ENCODE data around the gene GNPTG. TPM values are rescaled to one million over a fixed set of nuclear protein-coding genes. Genes with fewer than 3 reads are reported as not detected.

GNPTG gene
- polyA plus RNA-seq, 1 of the 3 experiments (the other 2 are of a cell fraction), result 113 TPM

GRCh38 chr16:1354815-1355540 is 3.2 kb downstream of the GNPTG start:
- Histone ChIP-seq H2AFZ (ENCODE audit: low read depth) (no peak overlapping the region), H3F3A (replicated peaks; ENCODE audit: insufficient read depth) (peaks cover 5% of the 10 kb centered on the region), H3K27me3 (ENCODE audit: insufficient read depth) (no peaks in the 10 kb centered on the region), H3K9ac (no peak overlapping the region), H3K4me2 (no peak overlapping the region), H3K36me3 (replicated peaks in 1 of 2; ENCODE audit: control insufficient read depth in 1 of 2, insufficient read depth in 2 of 2, low read length in 1 of 2) (peaks cover 0 to 4% of the 10 kb centered on the region in 2 experiments), H3K9me3 (no peaks in the 10 kb centered on the region), H3K9me2 (no peaks in the 10 kb centered on the region), H3K27ac (ENCODE audit: low read depth in 2 of 2, low read length in 1 of 2) (no peak overlapping the region), H4K20me1 (ENCODE audit: insufficient read depth) (peaks cover 31% of the 10 kb centered on the region; the same call in 1 of the 2 replicates), H3K4me1 (ENCODE audit: control insufficient read depth in 1 of 2, insufficient read depth in 2 of 2, low read depth in 1 of 2, low read length in 1 of 2) (peaks cover 0 to 15% of the 10 kb centered on the region in 2 experiments; a peak in 2 of 4 replicates), H3K79me2 (ENCODE audit: insufficient read depth) (peaks cover 83% of the 10 kb centered on the region), H3K4me3 (ENCODE audit: low read depth in 2 of 2, low read length in 1 of 2) (no peak overlapping the region)
- 87% methylated on average over 38 of the region's 49 CpGs for WGBS (ENCODE audit: low lambda C conversion rate)
- no peak for TF ChIP-seq FOXM1 (IDR thresholded peaks at IDR 0.05; ENCODE audit: low read depth)
- TF ChIP-seq EZH2phosphoT487 (IDR thresholded peaks at IDR 0.05; ENCODE audit: borderline replicate concordance, low read depth), result no peak
- DNase-seq, result no peak
- CTCF ChIA-PET, result interaction anchor here (0.7 to 1.2 kb wide), 2 partner anchors 9 to 54 kb away, joined by 3 read pairs; no protein-coding TSS in a partner anchor
- POLR2A ChIA-PET, result no interaction called here

GRCh38 chr16:1355591-1355990 is 3.9 kb downstream of the GNPTG start:
- DNase-seq, result no peak
- Histone ChIP-seq H4K20me1 (ENCODE audit: insufficient read depth) (peaks cover 32% of the 10 kb centered on the region; the same call in 1 of the 2 replicates), H3K9me3 (no peaks in the 10 kb centered on the region), H3K27me3 (ENCODE audit: insufficient read depth) (no peaks in the 10 kb centered on the region), H3K9me2 (no peaks in the 10 kb centered on the region), H3K4me2 (no peak overlapping the region), H3K79me2 (ENCODE audit: insufficient read depth) (peaks cover 83% of the 10 kb centered on the region), H3K36me3 (replicated peaks in 1 of 2; ENCODE audit: control insufficient read depth in 1 of 2, insufficient read depth in 2 of 2, low read length in 1 of 2) (peaks cover 0 to 4% of the 10 kb centered on the region in 2 experiments), H2AFZ (ENCODE audit: low read depth) (no peak overlapping the region), H3K4me3 (ENCODE audit: low read depth in 2 of 2, low read length in 1 of 2) (no peak overlapping the region), H3K4me1 (ENCODE audit: control insufficient read depth in 1 of 2, insufficient read depth in 2 of 2, low read depth in 1 of 2, low read length in 1 of 2) (peaks cover 0 to 10% of the 10 kb centered on the region in 2 experiments; a peak in 2 of 4 replicates), H3K27ac (ENCODE audit: low read depth in 2 of 2, low read length in 1 of 2) (no peak overlapping the region), H3F3A (replicated peaks; ENCODE audit: insufficient read depth) (peaks cover 5% of the 10 kb centered on the region), H3K9ac (no peak overlapping the region)
- ChIA-PET POLR2A (no interaction called here), CTCF (interaction anchor here (0.7 to 1.2 kb wide), 2 partner anchors 8 to 55 kb away, joined by 3 read pairs; no protein-coding TSS in a partner anchor)
- 86% methylated on average over 13 of the region's 15 CpGs for WGBS (ENCODE audit: low lambda C conversion rate)
- no peak for TF ChIP-seq MEF2A (IDR thresholded peaks at IDR 0.05; ENCODE audit: borderline replicate concordance, low read depth)
- no peak for TF ChIP-seq USF1 (IDR thresholded peaks at IDR 0.05; ENCODE audit: borderline replicate concordance, low read depth)
- no peak for TF ChIP-seq USF2 (IDR thresholded peaks at IDR 0.05; ENCODE audit: borderline replicate concordance, low read depth, low read length)
- TF ChIP-seq REST (IDR thresholded peaks at IDR 0.05; ENCODE audit: low read depth, low read length), result no peak
- no peak for TF ChIP-seq TAF1 (IDR thresholded peaks at IDR 0.05; ENCODE audit: borderline replicate concordance, low read depth, low read length)
- no peak for TF ChIP-seq GABPA (IDR thresholded peaks at IDR 0.05; ENCODE audit: low read depth)
- no peak for TF ChIP-seq FOXM1 (IDR thresholded peaks at IDR 0.05; ENCODE audit: low read depth)
- no peak for TF ChIP-seq FOSL2 (IDR thresholded peaks at IDR 0.05; ENCODE audit: borderline replicate concordance, low read depth)
- TF ChIP-seq FOXJ3 (CRISPR knock-in tag; IDR thresholded peaks at IDR 0.05), result no peak
- TF ChIP-seq MXI1 (IDR thresholded peaks at IDR 0.05; ENCODE audit: low read depth, low read length), result no peak
- no peak for TF ChIP-seq MAX (IDR thresholded peaks at IDR 0.05; ENCODE audit: low read depth)
- no peak for TF ChIP-seq EP300 (IDR thresholded peaks at IDR 0.05; ENCODE audit: borderline replicate concordance in 1 of 2, low read depth in 1 of 2, low read length in 1 of 2)
- TF ChIP-seq YY1 (IDR thresholded peaks at IDR 0.05; ENCODE audit: low read depth), result no peak
- TF ChIP-seq ELF1 (IDR thresholded peaks at IDR 0.05), result no peak
- no peak for TF ChIP-seq EZH2phosphoT487 (IDR thresholded peaks at IDR 0.05; ENCODE audit: borderline replicate concordance, low read depth)
- TF ChIP-seq NRF1 (IDR thresholded peaks at IDR 0.05; ENCODE audit: low read depth, low read length), result no peak
